Parathyroid adenoma (tissue), 2 donors: ENCODE measurements around the gene ZSCAN22.

Experiments
- H2AFZ ChIP-seq: fragments of 300-600 bp; sonication (generic); one replicate; pipeline ENCODE4 v1.7.0; 2017; ENCODE audit warnings: antibody characterized with exemption, mild to moderate bottlenecking
- H3K27ac ChIP-seq: fragments of 300-600 bp; sonication (generic); one replicate; pipeline ENCODE4 v1.7.0; 2017
- H3K27me3 ChIP-seq: fragments of 300-600 bp; sonication (generic); one replicate; pipeline ENCODE4 v1.7.0; 2017; ENCODE audit warnings: low read length; ENCODE audit not compliant: control insufficient read depth, insufficient read depth
- H3K36me3 ChIP-seq: fragments of 300-600 bp; sonication (generic); one replicate; pipeline ENCODE4 v1.7.0; 2017; ENCODE audit warnings: low read length; ENCODE audit not compliant: control insufficient read depth, insufficient read depth
- H3K4me1 ChIP-seq: fragments of 300-600 bp; sonication (generic); one replicate; pipeline ENCODE4 v1.7.0; 2017; ENCODE audit warnings: control low read depth
- H3K4me2 ChIP-seq: fragments of 300-600 bp; sonication (generic); one replicate; pipeline ENCODE4 v1.7.0; 2017; ENCODE audit warnings: low read length
- H3K4me3 ChIP-seq: fragments of 300-600 bp; sonication (generic); one replicate; pipeline ENCODE4 v1.7.0; 2017; ENCODE audit warnings: low read depth, low read length
- H3K79me2 ChIP-seq: fragments of 300-600 bp; sonication (generic); one replicate; pipeline ENCODE4 v1.7.0; 2017; ENCODE audit warnings: control low read depth
- H3K9ac ChIP-seq: fragments of 300-600 bp; sonication (generic); one replicate; pipeline ENCODE4 v1.7.0; 2017; ENCODE audit warnings: mild to moderate bottlenecking
- H3K9me3 ChIP-seq: fragments of 300-600 bp; sonication (generic); one replicate; pipeline ENCODE4 v1.7.0; 2017; ENCODE audit warnings: low read length; ENCODE audit not compliant: control insufficient read depth
- TF ChIP-seq, protein P1 (sequence below): fragments of 300-600 bp; sonication (generic); IDR thresholded peaks from one replicate; pipeline ENCODE4 v1.7.0; 2017; ENCODE audit warnings: antibody characterized with exemption, mild to moderate bottlenecking
- donor health status: primary hyperparathyroidism.

ZSCAN22 gene

DNA sequence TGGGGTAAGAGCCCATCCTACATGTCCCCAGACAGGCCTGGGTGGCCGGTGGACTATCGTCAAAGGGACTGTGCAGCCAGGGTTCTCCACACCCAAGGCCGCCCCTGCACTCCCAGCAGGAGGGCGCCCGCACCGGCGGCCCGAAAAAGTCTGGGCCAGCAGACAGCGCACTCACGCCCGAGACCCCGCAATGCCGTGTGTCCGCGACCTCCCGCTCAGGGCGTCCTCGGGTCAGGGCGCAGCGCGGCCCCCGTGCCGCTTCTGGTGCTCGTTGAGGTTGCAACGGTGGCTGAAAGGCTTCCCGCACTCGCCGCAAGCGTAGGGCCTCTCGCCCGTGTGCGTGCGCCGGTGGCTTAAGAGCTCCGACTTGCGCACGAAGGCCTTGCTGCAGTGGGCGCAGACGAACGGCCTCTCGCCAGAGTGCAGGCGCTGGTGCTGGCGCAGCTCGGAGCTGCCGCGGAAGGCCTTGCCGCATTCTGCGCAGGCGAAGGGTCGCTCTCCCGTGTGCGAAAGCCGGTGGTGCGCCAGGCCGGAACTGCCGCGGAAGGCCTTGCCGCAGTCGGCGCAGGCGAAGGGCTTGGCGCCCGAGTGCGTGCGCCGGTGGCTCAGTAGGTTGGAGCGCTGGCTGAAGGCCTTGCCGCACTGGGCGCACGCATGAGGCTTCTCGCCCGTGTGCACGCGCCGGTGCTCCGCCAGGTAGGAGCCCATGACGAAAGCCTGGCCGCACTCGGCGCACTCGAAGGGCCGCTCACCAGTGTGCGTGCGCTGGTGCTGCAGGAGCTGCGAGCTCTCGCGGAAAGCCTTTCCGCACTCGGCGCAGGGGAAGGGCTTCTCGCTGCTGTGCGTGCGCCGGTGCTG, 29.3 kb downstream of the ZSCAN22 start:
- H3K27me3 ChIP-seq: no peaks in the 10 kb centered on the region
- no peak overlapping the region for H3K27ac ChIP-seq
- H3K9me3 ChIP-seq: no peaks in the 10 kb centered on the region
- no peak overlapping the region for H3K4me3 ChIP-seq
- H3K79me2 ChIP-seq: no peaks in the 10 kb centered on the region
- H3K4me2 ChIP-seq: peak overlapping the region; percentile 26
- H2AFZ ChIP-seq: peak overlapping the region; percentile 42
- H3K4me1 ChIP-seq: no peaks in the 10 kb centered on the region
- H3K36me3 ChIP-seq: no peaks in the 10 kb centered on the region
- TF ChIP-seq, protein P1, sequence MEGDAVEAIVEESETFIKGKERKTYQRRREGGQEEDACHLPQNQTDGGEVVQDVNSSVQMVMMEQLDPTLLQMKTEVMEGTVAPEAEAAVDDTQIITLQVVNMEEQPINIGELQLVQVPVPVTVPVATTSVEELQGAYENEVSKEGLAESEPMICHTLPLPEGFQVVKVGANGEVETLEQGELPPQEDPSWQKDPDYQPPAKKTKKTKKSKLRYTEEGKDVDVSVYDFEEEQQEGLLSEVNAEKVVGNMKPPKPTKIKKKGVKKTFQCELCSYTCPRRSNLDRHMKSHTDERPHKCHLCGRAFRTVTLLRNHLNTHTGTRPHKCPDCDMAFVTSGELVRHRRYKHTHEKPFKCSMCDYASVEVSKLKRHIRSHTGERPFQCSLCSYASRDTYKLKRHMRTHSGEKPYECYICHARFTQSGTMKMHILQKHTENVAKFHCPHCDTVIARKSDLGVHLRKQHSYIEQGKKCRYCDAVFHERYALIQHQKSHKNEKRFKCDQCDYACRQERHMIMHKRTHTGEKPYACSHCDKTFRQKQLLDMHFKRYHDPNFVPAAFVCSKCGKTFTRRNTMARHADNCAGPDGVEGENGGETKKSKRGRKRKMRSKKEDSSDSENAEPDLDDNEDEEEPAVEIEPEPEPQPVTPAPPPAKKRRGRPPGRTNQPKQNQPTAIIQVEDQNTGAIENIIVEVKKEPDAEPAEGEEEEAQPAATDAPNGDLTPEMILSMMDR: no peak
- no peak overlapping the region for H3K9ac ChIP-seq

DNA sequence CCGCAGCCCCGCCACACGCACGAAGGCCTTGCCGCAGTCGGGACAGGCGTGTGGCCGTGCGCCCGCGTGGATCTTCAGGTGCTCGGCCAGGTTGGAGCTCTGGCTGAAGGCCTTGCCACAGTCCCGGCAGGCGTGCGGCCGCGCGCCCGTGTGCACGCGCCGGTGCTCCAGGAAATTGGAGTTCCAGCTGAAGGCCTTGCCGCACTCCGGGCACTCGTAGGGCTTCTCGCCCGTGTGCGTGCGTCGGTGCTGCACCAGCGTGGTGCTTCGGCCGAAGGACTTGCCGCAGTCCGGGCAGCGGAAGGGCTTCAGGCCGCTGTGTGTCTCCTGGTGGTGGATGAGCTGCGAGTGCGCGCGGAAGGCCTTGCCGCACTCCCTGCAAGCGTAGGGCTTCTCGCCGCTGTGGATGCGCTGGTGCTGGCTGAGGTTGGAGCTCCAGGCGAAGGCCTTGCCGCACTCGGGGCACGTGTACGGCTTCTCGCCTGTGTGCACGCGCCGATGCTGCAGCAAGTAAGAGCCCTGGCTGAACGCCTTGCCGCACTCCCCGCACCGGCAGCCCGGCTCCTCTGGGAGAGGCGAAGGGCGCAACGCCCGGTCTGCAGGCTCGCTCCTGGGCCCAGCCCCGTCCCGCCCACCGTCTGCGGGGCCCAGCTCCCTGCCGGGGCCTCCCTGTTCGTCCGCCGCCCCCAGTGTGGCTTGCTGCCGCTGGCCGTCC, 30.1 kb downstream of the ZSCAN22 start:
- TF ChIP-seq, protein P1: no peak

DNA sequence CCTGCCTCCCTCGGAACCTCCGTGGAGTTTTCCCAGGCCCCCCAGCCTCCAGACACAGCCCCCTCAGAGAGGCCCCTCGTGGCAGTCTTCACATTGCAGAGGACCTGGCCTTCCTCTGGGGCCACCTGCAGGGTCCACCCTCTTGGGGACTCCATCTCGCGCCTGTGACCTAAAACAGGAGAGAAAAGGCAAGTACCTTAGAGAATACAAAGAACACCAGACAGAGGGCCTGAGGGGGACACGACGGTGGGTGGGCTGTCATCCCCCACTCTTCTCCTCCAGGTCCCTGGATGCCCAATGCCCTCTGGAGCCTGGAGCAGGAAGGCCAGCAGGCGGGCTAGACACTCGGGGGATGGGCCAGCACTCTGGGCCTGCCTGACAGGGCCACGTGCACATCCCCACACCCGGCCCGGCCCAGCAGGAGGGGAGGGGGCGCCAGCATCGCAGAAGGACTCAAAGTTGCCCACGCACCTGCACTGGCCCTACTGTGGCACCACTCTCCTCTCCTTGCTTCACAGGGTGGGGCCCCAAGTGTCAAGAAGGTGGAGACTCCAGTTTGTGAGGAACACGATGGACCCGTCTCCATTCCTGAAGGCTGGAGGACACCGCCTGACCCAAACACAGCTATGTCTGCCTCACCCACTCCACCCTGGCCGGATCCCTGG, 30.8 kb downstream of the ZSCAN22 start:
- H3K9me3 ChIP-seq: no peaks in the 10 kb centered on the region
- H3K9ac ChIP-seq: no peak overlapping the region
- no peaks in the 10 kb centered on the region for H3K27me3 ChIP-seq
- H3K79me2 ChIP-seq: no peaks in the 10 kb centered on the region
- TF ChIP-seq, protein P1: no peak
- H3K4me2 ChIP-seq: no peak overlapping the region
- H3K27ac ChIP-seq: no peak overlapping the region
- no peaks in the 10 kb centered on the region for H3K36me3 ChIP-seq
- no peaks in the 10 kb centered on the region for H3K4me1 ChIP-seq
- no peak overlapping the region for H3K4me3 ChIP-seq
- H2AFZ ChIP-seq: no peak overlapping the region

More for the DNA sequence above, 30.1 kb downstream of the ZSCAN22 start:
- no peaks in the 10 kb centered on the region for H3K9me3 ChIP-seq
- H2AFZ ChIP-seq: no peak overlapping the region
- H3K36me3 ChIP-seq: no peaks in the 10 kb centered on the region
- H3K9ac ChIP-seq: no peak overlapping the region
- H3K27me3 ChIP-seq: no peaks in the 10 kb centered on the region
- no peaks in the 10 kb centered on the region for H3K79me2 ChIP-seq
- no peak overlapping the region for H3K4me3 ChIP-seq
- H3K4me1 ChIP-seq: no peaks in the 10 kb centered on the region
- no peak overlapping the region for H3K27ac ChIP-seq
- H3K4me2 ChIP-seq: peak overlapping the region; percentile 26

DNA sequence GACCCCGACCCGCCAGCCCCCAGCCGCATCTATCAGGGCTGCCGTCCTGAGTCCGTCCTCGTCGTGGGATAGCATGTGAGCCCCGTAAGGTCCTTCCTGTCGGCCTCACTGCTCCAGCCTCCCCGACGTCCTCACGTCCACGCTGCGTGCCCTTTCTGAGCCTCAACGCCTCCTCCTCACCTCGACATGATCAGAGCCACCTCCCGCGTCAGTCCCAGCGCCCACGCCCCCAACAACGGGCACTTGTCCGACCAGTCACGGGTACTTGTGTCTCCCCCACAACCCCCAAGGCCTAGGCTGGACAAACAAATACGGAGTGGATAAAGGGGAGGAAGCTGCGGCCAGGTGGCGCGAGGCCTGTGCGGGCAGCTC, 35.1 kb downstream of the ZSCAN22 start:
- Histone ChIP-seq H2AFZ (peak overlapping the region; percentile 97), H3K79me2 (no peaks in the 10 kb centered on the region), H3K9me3 (no peaks in the 10 kb centered on the region), H3K27ac (peak overlapping the region; percentile 98), H3K9ac (peak overlapping the region; percentile 87), H3K27me3 (no peaks in the 10 kb centered on the region), H3K4me1 (no peaks in the 10 kb centered on the region), H3K4me2 (peak overlapping the region; percentile 100), H3K4me3 (peak overlapping the region; percentile 93), H3K36me3 (no peaks in the 10 kb centered on the region)
- TF ChIP-seq, protein P1: no peak
